ENCODE data around the gene RAD17.
"Not testable (repeated sequence)": the region's sequence is repeated elsewhere in the genome, so short reads cannot be mapped to it uniquely, and the experiment has no call there.

RAD17 gene

DNA sequence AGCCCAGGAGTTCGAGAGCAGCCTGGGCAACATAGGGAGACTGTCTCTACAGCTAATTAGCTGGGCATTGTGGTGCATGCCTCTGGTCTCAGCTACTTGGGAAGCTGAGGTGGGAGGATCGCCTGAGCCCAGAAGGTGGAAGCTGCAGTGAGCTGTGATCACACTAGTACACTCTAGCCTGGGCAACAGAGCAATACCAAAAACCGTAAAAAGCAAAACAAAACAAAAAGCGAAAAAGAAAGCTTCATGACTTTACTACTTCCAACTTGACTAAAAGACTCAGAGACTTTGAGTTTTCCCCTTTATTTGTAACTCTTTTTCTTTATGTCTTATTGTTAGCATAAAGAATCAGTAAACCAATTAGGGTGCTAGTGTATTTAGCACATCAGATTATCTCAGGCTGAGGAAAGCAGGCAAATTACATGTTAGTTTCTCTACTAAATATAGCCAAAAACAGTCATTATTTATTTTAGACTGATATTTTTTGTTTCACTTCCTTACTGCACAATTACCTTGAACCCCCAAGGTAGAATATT is 5.4 kb downstream of the RAD17 start:
- no peak for DNase-seq

DNA sequence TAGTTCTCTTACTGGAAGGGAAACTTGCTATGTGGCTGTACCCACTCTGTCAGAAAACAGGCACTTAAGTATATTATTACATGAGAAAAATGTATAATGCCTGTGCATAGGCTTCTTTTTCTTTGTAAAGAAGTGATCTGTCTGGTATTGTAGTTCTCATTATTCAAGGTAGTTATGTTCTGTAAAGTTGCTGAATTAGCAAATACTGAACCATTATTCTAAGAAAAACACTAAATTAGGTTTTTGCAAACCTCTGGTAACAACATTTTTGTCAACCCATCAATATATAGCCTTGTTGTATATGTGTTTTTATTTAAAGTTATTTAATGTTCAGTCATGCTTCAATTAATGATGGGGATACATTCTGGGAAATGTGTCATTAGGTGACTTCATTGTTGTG is 8.8 kb downstream of the RAD17 start:
- DNase-seq: no peak

- DNase-seq: no peak
Measured at GRCh38 chr5:69404659-69405330, 35.2 kb downstream of the RAD17 start.

DNA sequence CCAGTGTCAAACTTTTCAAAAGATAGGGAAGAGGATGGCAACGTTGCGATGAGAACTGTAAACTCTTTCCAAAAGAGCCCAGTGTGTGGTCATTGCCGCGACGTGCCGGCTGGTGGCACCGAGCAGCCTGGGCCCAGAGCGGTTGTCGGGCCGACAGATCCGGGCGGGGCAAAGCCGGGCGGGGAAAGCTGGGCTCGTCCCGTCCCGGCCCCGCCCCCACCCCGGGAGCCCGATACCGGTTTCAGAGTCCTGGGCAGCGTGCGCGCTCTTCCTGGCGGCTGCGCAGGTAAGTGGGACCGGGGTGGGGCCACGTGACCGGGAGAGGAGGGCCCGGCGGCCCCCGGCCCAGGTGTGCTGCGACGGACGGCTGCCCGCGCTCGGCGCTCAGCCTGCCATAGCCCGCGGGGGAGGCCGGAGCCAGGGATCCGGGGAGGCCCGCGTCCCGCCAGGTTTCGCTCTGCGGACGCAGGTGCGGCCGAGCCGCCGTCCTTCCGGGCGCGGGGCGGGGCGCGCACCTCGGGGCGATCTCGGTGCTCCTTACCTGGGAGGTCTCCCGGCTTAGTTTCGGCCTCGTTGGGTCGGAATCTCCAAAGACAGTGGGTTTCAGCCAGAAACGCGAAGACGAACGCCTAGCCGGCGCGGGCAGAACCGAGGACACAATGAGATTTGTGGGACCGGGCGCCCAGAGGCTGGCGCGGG is 45.4 kb downstream of the RAD17 start, which contains the start of gene MARVELD2:
Gene MARVELD2 (plus strand): TSS at position 232 of the 699 bp plus-strand sequence. CDS start 4,270 bp downstream, outside the sequence.
- DNase-seq: peak; percentile 60

DNA sequence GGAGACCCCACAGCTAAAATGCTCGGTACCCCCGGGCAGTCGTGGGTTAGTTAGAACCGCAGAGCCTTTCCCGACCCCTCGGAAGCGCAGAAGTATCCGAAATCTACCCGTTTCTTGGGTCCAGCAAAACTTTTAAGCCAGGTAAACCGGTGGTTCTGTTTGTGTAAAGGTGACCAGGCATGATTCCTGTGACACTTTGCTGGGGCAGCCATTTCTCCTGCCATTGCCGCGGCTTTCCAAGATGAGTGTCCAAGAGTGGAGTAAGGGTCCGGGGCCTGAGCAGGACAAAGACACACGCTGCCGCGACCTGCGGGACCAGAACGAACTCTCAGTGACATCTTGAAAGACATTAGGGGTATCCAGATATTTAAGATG is 46.0 kb downstream of the RAD17 start:
- DNase-seq: no peak

GRCh38 chr5:69416180-69416579 is 46.6 kb downstream of the RAD17 start:
- no peak for DNase-seq

DNA sequence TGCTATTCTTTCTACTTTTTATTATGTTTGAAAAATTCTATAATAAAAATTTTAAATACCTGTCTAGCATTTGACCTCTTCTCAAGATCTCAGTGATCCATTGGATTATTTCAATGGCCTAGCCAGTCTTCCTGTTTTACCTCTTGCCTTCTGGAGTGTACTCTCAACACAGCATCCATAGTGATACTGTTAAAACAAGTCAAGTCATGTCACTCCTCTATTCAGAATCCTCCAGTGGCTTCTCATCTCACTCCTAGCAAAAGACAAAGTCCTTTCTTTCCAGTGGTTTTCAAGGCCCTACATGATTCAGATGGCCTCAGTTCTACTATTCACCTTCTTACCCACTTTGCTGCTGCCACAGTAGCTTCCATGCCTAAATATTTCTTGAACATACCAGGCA is 47.1 kb downstream of the RAD17 start:
- DNase-seq: no peak

DNA sequence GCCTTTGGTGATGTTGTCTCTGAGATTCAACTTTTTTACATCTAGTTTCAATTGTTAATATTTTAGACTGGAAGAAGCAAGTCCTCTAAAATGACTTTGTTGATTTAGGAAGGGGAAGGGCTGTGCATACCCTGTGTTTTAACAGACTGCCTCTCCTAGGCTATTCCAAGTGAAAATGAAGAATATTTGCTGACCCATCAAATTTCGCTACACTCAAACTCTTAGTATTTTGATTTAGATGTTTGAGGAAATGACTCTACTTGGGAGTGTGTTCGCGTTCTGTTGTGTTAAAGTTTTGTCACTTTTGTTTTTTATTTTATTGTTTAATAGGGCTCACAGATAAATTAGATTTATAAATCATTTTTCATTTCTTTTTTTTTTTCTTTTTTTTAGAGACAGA is 48.9 kb downstream of the RAD17 start:
- DNase-seq: no peak

DNA sequence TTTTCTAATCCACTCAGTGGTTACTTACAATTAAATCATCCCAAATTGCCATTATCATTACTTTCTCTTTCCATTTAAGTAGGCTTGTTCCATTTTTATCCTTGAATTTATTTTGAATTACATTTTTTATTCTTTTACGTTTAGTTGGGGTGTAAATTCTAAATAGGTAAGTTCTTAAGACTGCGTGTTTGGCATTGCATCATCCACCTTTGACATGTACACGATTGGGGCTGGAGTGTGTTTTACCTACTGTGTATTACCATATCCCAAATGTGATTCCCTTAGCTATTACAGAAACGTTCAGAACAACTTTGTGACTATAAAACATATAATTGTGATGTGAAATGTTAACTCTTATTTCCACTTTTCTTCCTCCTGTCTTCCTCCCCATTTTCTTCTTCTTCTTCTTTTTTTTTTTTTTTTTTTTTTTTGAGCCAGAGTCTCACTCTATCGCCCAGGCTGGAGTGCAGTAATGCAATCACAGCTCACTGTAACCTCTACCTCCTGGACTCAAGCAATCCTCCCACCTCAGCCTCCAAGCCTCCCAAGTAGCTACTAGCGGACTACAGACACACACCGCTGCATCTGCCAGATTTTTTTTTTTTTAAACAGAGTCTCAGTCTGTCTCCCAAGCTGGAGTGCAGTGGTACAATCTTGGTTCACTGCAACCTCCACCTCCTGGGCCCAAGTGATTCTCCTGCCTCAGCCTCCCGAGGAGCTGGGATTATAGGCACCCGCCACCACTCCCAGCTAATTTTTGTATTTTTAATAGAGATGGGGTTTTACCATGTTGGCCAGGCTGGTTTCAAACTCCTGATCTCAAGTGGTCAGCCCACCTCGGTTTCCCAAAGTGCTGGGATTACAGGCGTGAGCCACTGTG is 62.0 kb downstream of the RAD17 start:
- no peak for DNase-seq

- no peak for DNase-seq
Measured at GRCh38 chr5:69432412-69433206, 63.0 kb downstream of the RAD17 start.

DNA sequence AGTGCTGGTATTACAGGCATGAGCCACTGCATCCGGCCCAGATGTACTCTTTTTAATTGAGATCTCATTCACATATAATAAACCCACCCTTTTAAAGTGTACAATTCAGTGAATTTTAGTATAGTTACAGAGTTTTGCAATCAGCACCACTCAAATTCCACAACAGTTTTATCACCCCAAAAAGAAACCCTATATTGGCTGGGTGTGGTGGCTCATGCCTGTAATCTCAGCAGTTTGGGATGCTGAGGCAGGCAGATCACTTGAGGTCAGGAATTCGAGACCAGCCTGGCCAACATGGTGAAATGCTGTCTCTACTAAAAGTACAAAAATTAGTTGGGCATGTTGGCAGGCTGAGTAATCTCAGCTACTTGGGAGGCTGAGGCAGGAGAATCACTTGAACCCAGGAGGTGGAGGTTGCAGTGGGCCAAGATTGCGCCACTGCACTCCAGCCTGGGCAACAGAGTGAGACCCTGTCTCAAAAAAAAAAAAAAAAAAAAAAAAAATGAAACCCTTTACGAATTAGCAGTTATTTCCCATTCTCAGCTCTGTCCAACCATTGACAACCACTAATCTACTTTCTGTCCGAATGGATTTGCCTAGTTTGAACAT is 65.8 kb downstream of the RAD17 start:
- DNase-seq: not testable (repeated sequence)

DNA sequence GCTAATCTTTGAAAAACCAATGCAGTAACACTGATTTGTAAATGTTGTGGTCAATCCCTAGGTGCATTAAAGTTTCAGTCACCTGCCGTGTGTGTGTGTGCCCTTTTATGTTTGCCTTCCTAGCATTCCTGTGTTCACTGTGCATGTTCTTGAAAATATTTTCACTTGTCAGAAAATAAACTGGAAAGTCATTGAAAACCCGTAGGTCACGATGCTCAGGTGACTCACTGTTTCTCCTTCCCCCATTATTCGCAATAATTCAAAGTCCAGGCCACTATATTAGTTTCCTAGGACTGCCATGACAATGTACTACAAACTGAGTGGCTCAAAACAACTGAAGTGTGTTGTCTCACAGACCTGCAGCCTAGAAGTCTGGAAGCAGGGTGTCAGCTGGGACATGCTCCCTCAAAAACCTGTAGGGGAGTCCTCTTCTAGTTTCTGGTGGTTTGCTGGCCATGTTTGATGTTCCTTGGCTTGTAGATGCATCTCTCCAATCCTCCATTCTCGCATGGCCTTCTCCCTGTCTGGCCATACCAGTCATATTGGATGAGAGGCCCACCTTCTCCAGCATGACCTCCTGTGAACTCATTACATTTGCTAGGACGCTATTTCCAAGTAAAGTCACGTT is 74.6 kb downstream of the RAD17 start:
- no peak for DNase-seq

DNA sequence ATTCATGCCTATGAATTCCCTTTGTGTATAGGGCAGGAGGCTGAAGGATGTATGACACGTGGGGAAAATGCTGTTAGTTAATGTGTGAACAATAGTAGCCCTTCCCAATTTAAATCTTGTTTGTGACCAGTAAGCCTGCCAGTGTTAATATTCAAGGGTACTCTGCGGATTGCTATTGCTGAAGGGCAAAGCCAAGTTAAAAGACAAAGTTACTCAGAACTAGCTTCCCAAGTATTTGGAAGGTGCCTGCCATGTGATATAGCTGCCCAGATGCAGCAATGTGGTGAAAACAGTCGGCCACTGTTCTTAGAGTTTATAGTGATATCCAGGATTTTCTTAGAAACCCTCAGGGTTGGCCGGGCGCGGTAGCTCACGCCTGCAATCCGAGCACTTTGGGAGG is 79.9 kb downstream of the RAD17 start:
- peak; percentile 1 for DNase-seq

GRCh38 chr5:69450116-69450515 is 80.5 kb downstream of the RAD17 start:
- no peak for DNase-seq

GRCh38 chr5:69450527-69450926 is 80.9 kb downstream of the RAD17 start:
- DNase-seq: peak; percentile 21

DNA sequence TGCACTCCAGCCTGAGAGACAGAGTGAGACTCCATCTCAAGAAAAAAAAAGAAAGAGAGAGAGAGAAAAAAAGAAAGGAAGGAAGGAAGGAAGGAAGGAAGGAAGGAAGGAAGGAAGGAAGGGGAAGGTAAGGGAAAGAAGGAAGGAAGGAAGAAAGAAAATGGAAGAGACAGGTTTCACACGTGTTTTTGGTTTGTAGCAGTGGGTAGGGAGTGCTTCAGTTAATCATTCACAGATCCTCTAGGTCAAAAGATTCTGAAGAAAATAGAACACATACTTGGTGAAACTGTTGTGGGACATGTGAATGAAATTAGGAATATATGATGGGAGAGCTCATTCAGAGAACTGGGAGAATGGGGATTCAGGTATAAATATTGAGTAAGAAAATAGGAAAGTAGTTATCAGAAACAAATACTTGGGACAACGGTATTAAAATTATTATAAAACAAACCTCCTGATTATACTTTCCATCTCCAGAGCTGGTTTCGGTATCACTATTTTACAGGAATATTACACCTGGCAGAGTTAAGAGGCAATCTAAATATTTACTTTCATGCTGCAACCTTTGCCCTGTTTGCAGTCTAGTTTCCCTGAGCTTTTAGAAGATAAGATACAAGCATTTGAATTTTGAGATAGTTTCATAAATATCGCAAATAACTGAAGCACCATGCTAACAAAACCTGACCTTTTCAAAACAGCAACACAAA is 82.5 kb downstream of the RAD17 start:
- DNase-seq: no peak

DNA sequence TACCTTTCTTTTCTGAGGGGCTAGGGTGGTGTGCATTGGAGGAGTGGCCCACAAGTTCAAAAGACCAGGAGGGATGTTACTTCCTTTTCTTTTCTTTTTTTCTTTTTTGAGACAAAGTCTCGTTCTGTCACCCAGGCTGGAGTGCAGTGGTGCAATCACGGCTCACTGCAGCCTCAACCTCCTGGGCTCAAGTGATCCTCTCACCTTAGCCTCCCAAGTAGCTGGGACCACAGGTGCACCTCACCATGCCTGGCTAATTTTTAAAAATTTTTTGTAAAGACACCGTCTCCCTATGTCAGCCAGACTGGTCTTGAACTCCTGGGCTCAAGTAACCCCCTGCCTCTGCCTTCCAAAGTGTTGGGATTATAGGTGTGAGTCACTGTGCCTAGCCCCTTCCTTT is 83.9 kb downstream of the RAD17 start:
- DNase-seq: peak; percentile 1

DNA sequence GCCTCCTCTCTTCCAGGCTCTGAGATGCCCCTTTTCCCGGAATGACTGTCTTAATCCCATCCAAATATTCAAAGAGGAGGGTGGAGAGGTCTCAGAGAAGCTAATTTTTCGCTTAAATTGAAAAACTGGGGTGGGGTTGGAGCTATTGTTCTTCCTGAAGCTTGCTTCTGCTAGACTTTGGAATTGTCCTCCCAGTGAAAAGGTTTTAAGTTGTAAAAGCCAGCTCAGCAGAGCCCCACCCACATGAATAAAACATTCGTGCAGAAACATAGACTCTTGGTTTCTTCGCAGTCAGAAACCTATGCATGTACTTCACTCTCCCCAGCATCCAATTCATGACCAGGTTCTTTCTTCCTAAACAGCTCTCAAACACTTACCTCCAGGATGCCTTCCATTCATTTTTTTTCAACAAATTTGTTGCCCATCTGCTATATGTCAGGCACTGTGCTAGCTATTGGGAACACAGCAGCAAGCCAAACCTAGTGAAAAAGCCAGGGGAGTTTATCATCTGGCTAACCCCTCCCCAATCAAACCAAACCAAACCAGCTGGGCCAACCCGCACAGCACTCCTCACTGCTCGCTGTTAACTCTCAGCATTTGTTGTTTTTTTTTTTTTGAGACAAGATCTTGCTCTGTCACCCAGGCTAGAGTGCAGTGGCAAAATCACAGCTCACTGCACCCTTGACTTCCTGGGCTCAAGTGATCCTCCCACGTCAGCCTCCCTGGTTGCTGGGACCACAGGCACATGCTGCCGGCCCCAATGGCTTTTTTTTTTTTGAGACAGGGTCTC is 85.0 kb downstream of the RAD17 start:
- DNase-seq: peak; percentile 5

GRCh38 chr5:69455428-69455988 is 85.9 kb downstream of the RAD17 start:
- not testable (repeated sequence) for DNase-seq

DNA sequence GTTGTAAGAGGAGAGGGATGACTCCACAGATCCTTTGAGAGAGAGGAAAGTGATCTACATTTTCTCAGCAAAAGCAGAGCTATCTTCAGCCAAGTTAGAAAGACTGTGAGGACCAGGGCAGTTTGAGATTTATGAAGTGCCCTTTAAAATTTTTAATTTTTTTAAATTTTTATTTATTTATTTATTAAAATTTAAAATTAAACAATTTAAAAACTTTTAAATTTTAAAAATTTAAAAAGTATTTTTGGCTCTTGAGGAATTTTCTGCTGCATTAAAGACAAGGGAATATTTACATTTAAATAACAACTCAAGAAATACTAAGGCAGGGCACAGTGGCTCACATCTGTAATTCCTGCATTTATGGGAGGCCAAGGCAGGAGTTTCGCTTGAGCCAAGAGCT is 92.6 kb downstream of the RAD17 start:
- DNase-seq: no peak
